ENCODE measurements around the gene L3MBTL4.

- TF ChIP-seq EP300 (IDR thresholded peaks at IDR 0.05; ENCODE audit: borderline replicate concordance) (no peak), YY1 (IDR thresholded peaks at IDR 0.05; ENCODE audit: low read depth) (no peak), FOXM1 (IDR thresholded peaks at IDR 0.05; ENCODE audit: borderline replicate concordance, low read depth) (no peak), REST (IDR thresholded peaks at IDR 0.05; ENCODE audit: low read depth) (no peak), MAX (IDR thresholded peaks at IDR 0.05) (no peak), ZBTB7A (IDR thresholded peaks at IDR 0.05; ENCODE audit: low read depth) (no peak), NFIC (IDR thresholded peaks at IDR 0.05) (no peak), RAD21 (IDR thresholded peaks at IDR 0.05; ENCODE audit: low read depth) (no peak), CEBPB (IDR thresholded peaks at IDR 0.05) (no peak), EGR1 (IDR thresholded peaks at IDR 0.05) (no peak)
Measured at GRCh38 chr18:6236258-6236657, 178.5 kb downstream of the L3MBTL4 start.
